ENCODE measurements around the gene HIPK1.
A peak's percentile ranks its signal among the peaks of the same experiment; 100 is the strongest.

Gene HIPK1

DNA sequence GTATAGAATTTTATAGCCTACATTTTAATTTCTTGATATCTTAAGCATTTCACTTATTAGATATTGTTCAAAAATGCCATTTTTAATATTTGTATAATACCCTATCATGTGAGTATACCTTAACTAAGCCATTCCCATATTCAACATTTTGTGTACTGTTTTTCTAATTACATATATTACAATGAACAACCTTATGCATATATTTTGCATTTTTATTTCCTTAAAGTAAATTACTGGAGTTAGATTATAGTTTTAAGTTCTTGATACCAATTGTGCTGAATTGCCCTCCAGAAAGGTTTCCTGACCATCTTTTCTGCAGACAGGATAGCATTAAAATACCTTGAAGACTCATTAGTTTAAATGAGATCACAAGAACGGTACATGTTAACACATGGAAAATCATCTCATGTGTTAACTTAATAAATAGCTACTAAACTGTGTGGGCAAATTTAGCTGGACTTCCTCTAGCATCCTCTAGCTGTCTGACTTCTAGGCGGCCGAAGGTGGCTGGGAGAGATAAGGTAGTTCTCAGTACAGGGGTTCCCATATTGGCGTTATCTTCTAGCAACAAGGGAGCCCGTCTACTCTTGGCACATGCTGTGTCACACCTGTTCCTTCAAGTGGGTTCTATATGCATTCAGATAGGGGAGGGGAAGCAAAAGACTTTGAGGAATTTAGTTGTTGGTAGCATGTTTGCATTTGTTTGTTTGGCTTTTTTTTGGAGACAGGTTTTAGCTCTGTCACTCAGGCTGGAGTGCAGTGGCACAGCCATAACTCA, 15.0 kb upstream of the HIPK1 start:
- no peak for DNase-seq

DNA sequence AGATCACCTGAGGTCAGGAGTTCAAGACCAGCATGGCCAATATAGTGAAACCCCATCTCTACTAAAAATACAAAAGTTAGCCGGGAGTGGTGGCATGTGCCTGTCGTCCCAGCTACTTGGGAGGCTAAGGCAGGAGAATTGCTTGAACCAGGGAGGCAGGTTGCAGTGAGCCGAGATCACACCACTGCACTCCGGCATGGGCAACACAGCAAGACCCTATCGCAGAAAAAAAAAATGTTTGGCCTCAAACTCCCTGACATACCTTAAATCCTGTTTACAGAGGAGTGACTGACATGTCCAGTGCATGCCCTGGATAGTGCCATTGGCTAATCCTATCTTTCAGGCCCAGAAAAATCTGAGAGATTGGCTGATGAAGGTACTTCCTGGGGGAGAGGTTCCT, 12.2 kb upstream of the HIPK1 start:
- no peak for DNase-seq

DNA sequence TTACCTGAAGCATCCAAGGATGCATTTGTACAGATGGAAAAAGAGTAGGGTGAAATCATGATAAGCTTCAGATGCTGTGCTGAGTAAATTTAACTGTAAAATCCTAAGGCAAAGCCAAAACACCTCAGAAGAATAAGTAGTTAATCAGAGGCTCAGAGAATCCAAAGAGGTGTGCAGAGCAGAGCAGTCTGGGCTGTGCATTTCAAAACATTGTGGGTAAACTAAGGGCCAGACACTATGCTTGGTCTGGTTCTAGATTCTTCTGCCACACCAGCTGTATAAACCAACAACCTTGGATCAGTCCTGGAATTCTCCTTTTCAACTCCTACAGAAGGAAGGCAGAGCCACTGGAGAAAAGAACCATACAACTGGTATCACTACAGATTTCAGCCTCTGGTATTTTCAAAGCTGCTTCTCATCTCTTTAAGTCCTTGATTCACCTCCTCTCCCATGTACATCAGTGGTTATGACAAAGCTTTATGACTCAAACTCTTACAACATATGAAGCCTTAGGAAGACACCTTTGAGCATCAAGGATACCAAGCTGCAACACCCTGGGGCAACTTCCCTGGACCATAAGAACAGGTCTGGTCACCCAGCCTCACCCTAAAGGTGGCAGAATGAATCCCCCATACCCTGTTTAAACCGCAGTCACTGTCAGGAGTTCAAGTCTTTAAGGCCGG, 11.6 kb upstream of the HIPK1 start:
- DNase-seq, result no peak

DNA sequence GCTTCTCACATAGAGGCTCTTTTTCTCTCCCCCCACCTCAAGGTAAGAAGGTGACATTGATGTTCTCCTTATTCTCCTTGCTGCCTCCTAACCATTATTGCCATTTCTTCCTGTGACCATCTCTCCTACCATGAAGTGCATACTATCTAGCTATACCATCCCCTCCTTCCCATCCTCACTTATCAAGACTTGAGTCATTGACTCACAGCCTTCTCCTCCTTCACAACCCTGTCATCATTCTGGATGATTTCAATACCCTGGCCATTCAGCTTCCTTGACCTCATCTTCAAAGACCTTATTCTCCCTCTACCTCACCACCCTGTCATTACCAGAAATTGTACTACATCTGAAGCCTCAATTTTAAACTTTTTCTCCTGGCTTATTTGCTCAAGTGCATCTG, 10.9 kb upstream of the HIPK1 start:
- no peak for DNase-seq

DNA sequence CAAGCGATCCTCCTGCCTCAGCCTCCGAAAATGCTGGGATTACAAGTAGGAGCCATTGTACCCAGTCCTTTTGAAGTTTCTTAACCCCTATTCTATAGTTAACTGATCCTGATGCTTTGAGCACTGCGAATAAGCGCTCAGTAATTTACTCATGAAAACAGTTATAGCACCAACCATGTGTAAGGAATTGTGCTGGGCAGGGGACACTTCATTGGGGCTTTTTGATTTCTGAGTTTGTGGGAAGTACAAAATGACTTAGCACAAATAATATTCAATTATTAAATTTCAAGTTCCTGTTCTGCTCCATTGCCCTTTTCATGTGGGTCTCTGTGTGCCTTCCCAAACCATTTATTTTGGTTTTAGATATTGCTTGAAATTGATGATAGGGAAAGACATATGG, 6.2 kb upstream of the HIPK1 start:
- DNase-seq, result no peak

DNA sequence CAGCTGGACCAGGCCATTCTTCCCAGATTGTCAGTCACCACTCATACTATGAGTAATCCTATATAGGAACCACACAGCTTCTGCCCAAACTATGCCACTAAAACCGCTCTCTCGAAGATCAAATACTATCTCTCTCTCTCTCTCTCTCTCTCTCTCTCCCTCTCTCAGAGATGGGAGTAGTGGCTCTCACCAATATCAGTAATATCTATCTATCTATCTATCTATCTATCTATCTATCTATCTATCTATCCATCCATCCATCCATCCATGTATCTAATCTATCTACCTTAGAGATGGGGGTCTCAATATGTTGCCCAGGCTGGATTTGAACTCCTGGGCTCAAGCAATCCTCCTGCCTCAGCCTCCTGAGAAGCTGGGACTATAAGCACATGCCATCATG, 4.7 kb upstream of the HIPK1 start:
- DNase-seq, result no peak

DNA sequence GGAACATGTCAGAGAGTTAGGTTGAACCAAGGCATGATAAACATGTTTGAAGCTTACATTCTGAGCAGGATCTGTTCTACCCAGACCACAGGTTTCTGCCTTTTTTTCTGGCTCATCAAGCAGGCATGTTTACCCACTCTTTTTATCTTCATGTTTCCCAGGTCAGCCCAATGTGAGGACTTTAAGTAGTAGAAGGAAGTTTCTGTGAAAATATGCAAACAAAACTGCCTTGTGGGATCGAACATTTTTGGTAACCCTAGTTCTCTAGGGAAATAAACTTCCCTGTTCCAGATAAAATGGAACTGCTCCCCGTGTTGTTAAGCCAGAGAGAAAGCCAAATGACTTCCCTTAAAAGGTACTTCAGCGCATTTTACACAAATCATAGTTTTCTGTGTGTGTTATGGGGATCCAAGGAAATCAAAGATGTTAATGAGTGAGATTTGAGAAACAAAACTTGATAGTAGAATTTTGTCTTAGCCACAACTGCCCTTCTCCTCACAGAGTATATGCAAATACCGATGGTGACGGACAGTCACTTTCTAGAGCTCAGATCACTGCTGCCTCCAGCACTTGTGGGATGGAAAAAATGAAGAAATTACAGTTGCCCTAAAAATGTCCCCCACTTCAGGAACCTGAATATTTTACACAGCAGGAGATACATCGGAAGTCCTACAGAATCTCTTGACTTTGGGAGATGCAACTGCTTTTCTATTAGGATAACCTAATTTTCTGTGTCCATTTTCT, 765 bp upstream of the HIPK1 start:
- DNase-seq, result no peak

DNA sequence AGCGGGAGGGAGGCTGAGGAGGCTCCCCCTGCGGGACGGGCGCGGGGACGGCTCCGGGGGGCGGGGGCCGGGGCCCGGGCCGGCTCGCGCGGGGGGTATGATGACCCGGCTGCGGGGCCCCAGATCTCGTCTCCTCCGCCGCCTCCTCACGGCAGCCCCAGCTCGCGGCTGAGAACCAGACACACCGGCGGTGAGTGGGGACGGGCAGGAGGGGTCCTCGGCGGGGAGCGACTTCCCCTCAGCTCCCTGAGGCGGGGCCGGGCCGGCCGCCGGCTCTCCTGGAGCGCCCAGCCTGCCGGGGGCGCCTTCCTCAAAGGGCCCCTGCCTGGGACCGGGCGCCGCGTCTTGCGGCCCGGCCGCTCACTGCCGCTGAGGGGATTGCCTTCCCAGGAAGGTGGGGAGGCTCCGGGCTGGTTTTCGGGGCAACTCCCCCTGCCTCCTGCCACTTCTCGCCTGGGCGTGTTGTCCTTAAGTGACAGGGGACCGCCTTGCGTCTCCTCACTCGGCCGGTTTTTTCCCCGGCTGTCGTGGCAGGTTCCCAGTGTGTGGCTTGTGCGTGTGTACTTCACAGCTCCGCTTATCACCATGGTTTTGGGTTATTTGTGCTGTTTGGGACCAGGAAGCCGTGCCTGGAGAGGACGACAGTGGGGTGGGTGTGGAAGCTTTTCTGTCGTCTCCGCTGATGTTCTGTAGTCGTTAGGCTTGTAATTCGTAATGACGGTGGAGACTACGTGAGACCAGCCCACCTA, 800 bp downstream of the HIPK1 start:
- DNase-seq, result peak; percentile 28

DNA sequence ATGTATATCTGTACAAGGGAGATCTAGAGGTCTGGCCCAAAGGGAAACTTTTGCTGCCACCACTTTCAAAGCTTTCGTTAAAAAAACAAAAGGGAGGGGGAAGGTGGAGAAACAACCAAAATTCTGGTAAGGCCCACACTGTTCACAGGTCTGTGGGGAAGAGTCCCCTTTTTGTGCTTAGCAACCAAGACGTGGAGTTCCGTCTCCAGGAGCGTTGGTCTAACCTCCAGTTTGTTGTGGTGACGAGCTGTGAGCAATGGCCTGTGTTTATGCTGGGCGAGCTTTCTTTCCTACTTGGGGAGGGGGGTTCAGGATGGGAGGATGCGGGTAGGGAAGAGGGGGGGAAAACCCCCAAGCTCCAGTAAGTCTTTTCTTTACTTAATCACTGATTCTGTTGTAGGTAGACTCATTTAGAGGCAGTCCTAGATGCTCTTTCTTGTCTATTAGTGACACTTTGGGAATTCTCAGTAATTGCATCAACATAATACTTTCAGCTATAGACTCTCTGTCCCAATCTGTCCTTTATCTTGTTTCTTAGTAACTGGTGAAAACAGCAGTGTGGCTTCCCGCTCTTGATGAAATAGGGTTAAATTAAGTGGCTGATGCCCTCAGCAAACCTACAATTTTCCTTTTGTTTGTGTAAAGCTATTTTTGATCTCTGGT, 1.5 kb downstream of the HIPK1 start:
- peak; percentile 40 for DNase-seq

DNA sequence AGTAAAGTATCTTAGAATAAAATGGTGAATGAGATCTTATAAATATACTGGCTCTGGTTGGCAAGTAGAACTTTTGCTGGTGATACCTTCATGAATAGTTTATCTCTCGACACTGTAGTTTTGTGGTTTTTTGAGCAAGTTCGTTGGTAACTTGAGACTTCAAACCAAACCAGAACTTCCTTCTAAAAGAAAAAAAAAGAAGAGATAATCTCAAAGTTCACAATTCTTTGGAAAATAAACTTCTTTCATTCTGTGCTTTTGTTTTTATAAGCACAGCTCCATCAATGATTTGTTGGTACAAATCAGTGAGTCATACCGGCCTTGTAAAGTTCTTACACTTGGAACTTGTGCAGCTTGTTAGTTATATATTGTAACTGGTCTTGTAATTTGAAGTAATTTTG, 2.3 kb downstream of the HIPK1 start:
- no peak for DNase-seq

DNA sequence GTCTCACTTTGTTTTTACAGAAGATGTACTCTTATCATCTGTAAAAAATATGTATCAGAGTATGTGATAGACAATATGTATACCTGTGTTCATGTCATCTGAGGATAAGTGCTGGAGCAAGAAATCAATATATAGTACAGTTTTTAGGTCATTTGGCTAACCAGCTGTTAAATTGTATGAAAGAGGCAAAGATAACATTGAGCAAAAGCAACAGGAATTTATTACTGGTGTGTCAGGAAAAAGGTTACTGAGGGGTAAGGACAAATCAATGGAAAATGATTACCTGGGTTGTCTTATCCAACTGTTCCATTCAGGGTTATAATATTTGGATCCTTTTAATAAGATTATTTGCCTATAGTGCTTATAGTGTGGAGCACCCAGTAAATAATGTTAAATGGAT, 4.9 kb downstream of the HIPK1 start:
- no peak for DNase-seq

DNA sequence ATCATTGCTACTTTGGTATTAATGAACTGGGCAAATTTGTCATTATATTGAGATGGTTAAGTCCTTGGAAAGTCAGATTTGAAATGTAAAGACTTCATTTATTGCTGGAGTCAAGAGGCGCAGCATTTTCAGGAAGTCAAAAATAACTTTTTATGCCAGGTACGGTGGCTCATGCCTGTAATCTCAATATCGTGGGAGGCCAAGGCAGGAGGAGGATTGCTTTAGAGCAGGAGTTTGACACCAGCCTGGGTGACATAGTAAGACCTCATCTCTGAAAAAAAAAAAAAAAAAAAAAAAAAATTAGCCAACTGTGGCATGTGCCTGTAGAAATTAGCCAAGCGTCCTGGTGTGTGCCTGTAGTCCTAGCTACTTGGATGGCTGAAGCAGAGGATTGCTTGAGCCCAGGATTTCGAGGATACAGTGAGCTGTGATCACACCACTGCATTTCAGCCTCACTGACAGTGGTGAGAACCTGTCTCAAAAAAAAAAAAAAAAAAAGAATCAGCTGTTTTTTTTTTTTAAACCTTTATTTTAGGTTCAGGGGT, 5.5 kb downstream of the HIPK1 start:
- no peak for DNase-seq

DNA sequence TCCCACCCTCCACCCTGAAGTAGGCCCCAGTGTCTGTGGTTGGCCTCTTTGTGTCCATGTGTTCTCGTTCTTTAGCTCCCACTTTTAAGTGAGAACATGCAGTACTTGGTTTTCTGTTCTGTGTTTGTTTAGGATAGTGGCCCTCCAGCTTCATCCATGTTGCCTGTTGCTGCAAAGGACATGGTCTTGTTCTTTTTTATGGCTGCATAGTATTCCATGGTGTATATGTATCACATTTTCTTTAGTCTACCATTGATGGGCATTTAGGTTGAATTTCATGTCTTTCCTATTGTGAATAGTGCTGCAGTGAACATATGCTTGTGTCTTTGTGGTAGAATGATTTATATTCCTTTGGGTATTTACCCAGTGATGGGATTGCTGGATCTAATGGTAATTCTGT, 6.1 kb downstream of the HIPK1 start:
- no peak for DNase-seq

DNA sequence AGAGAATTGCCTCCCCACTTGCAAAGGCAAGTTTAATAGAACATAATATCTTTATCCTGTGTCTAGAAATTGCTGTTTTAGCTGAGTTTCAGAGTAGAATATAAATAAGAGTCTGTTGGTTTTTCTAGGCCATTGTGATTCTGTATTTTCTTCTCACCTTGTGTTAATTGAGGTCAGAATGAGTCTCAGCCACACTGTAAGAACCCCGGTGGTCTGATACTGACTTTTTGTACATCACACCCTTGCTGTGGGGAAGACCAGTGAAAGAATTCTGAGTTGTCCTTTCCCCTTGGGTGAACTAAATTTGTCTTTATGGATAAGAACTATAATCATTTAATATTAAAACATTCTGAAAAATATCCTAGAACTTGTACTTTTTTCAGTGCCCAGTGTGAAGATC, 6.8 kb downstream of the HIPK1 start:
- DNase-seq, result no peak

DNA sequence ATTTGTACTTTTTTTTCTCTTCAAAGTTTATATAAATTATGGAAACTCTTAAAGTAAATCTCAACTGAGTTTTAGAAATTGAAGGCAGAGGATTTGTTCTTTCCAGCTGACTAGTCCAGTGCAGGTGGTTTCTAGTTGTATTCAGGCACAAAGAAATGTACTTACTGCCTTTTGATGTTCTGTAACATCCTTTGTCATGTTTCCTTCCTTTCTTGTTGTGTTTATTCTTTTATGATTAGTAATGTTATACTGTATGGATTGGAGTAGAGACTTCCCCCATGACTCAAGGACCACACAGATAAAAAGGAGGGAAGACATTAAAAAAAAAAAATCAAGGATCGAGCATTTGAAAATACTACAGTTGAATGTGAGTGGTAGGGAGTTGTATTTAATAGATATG, 8.0 kb downstream of the HIPK1 start:
- DNase-seq, result no peak

DNA sequence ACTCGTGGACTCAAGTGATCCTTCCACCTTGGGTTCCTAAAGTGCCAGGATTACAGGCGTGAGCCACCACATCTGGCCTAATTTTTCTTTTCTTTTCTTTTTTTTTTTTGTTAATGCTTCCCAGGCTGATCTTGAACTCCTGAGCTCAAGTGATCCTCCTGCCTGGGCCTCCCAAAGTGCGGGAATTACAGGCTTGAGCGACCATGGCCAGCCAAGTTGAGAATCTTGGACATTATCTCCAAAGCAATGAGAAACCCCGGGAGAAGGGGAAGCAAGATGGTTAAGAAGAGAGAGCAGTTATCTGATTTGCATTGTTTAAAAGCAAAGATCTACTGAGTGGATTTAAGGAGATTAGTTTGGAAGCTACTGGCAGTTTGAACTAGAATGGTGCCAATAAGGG, 9.1 kb downstream of the HIPK1 start:
- no peak for DNase-seq

DNA sequence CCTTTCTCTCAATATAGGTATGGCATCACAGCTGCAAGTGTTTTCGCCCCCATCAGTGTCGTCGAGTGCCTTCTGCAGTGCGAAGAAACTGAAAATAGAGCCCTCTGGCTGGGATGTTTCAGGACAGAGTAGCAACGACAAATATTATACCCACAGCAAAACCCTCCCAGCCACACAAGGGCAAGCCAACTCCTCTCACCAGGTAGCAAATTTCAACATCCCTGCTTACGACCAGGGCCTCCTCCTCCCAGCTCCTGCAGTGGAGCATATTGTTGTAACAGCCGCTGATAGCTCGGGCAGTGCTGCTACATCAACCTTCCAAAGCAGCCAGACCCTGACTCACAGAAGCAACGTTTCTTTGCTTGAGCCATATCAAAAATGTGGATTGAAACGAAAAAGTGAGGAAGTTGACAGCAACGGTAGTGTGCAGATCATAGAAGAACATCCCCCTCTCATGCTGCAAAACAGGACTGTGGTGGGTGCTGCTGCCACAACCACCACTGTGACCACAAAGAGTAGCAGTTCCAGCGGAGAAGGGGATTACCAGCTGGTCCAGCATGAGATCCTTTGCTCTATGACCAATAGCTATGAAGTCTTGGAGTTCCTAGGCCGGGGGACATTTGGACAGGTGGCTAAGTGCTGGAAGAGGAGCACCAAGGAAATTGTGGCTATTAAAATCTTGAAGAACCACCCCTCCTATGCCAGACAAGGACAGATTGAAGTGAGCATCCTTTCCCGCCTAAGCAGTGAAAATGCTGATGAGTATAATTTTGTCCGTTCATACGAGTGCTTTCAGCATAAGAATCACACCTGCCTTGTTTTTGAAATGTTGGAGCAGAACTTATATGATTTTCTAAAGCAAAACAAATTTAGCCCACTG, 11.5 kb downstream of the HIPK1 start:
- no peak for DNase-seq

DNA sequence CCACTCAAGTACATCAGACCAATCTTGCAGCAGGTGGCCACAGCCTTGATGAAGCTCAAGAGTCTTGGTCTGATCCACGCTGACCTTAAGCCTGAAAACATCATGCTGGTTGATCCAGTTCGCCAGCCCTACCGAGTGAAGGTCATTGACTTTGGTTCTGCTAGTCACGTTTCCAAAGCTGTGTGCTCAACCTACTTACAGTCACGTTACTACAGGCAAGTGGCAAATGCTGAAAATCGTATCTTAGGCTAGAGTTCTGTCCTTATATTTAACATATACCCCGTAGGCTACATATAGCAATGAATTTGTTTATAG, 12.1 kb downstream of the HIPK1 start:
- no peak for DNase-seq

DNA sequence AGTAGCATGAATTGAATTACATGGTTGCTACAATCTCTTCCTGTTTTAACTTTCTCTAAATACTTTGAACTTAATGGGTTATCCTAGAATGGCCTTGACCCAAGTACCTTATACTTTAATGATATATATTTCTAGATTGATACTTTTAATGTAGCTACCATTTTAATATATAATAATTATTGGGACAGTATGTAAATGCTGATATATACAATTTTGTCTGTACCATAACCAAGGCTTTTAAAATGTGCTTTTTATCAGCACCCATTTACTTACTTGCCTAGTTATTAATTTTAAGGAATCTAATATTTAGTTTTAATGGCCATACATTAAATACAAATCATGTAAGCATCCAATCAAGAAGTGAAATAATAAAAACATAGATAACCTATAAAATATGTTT, 13.4 kb downstream of the HIPK1 start:
- DNase-seq, result no peak

DNA sequence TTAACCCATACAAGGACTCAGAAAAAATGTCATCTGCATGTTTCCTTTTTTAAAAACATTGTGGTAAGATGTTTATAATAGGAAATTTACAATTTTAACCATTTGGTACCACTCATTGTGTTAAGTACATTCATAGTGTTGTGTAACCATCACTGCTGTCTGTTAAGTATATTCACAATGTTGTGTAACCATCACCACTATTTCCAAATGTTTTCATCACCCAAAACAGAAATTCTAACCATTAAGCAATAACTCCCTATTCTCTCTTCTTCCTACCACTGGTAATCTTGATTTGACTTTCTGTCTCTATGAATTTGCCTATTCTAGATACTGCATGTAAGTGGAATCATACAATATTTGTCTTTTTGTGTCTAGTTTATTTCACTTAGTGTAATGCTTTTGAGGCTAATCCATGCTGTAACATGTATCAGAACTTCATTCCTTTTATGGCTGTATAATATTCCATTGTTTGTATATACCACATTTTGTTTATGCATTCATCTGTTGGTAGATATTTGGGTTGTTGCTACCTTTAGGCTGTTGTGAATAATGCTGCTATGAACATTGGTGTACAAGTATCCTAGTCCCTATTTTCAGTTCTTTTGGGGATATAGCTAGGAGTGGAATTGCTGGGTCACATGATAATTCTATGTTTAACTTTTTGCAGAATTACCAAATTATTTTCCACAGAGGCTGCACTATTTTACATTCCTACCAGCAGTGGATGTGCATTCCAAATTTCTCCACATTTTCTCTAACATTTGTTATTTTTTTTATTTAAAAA, 14.1 kb downstream of the HIPK1 start:
- no peak for DNase-seq

DNA sequence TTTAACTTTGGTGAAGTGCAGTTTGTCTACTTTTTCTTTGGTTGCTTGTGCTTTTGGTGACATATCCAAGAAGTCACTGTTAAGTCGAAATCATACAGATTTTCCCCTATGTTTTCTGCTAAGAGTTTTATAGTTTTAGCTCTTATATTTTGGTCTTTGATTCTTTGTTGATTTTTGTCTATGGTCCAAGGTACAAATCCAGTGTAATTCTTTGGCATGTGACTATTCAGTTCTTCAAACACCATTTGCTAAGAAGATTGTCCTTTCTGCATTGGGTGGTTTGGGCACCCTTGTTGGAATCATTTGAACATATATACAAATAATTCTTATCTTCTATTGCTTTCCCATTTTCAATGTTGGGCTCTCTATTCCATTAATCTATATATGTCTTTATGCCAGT, 16.2 kb downstream of the HIPK1 start:
- DNase-seq, result no peak

All from activated T-cell treated with anti-CD3 and anti-CD28 coated beads for 4 hours (primary cell).